Tibial nerve (tissue), 4 donors: ENCODE results near the gene PLEKHA6.

Source experiments
- EP300 ChIP-seq, 2 donors: sonication (generic); formaldehyde crosslinking; IDR thresholded peaks; one replicate each; pipeline ENCODE4 v1.6.1; 2017; ENCODE audit warnings: antibody characterized with exemption in 2 of 2, mild to moderate bottlenecking in 1 of 2
- POLR2A ChIP-seq, 2 donors: fragments of 450-650 bp; IDR thresholded peaks; one replicate each; pipeline ENCODE4 v1.6.1; 2017; ENCODE audit warnings: antibody characterized with exemption in 2 of 2, mild to moderate bottlenecking in 2 of 2, moderate library complexity in 2 of 2
- TF ChIP-seq, protein P1 (sequence below), 5 experiments: fragments of 200-600 bp in 3 of 5; fragments of 450-650 bp in 2 of 5; sonication (generic) in 3 of 5; IDR thresholded peaks; one replicate each; pipeline ENCODE4 v1.5.1; 2016 to 2019; ENCODE audit warnings: antibody characterized with exemption in 5 of 5, mild to moderate bottlenecking in 3 of 5, moderate library complexity in 2 of 5

DNA sequence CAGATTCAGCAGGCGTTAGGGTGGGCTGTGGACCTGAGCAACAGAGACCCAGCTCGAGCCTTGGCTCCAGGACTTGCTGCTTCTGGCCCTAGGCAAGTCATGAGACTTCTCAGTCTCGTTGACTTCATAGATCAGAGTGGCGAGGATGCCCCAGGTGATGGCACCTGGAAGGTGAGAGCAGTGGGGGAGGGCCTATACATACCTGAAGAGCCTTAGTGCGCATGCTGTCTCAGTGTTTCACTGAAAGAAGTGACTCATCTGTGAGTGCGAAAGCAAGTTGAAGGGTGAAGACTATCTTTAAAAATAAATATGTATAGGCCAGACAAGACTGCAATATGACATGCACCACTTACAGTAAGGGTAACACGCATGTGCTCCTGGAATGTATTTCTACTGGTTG is 10.1 kb downstream of the PLEKHA6 start:
- TF ChIP-seq, protein P1, sequence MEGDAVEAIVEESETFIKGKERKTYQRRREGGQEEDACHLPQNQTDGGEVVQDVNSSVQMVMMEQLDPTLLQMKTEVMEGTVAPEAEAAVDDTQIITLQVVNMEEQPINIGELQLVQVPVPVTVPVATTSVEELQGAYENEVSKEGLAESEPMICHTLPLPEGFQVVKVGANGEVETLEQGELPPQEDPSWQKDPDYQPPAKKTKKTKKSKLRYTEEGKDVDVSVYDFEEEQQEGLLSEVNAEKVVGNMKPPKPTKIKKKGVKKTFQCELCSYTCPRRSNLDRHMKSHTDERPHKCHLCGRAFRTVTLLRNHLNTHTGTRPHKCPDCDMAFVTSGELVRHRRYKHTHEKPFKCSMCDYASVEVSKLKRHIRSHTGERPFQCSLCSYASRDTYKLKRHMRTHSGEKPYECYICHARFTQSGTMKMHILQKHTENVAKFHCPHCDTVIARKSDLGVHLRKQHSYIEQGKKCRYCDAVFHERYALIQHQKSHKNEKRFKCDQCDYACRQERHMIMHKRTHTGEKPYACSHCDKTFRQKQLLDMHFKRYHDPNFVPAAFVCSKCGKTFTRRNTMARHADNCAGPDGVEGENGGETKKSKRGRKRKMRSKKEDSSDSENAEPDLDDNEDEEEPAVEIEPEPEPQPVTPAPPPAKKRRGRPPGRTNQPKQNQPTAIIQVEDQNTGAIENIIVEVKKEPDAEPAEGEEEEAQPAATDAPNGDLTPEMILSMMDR (IDR thresholded peaks at IDR 0.05): no peak
- TF ChIP-seq POLR2A (IDR thresholded peaks at IDR 0.05) (no peak), EP300 (IDR thresholded peaks at IDR 0.05) (no peak)
